IPS-11a (cell line): ENCODE measurements around the gene VWCE.

Experiments
- H3K4me3 ChIP-seq: one replicate; pipeline ENCODE4 v1.5.1; 2013; ENCODE audit warnings: low read depth, low read length, control low read depth

The VWCE gene

GRCh38 chr11:61331651-61332050, 36.5 kb upstream of the VWCE start:
- peak overlapping the region; percentile 90 for H3K4me3 ChIP-seq

GRCh38 chr11:61329871-61330270, 34.8 kb upstream of the VWCE start:
- no peak overlapping the region for H3K4me3 ChIP-seq

- H3K4me3 ChIP-seq = no peak overlapping the region
Observed at GRCh38 chr11:61328351-61328750, 33.2 kb upstream of the VWCE start.

- no peak overlapping the region for H3K4me3 ChIP-seq
Observed at GRCh38 chr11:61327669-61328071, 32.6 kb upstream of the VWCE start.

- H3K4me3 ChIP-seq = no peak overlapping the region
Observed at GRCh38 chr11:61325649-61326414, 30.7 kb upstream of the VWCE start.

GRCh38 chr11:61315260-61315659, 20.1 kb upstream of the VWCE start:
- no peak overlapping the region for H3K4me3 ChIP-seq

GRCh38 chr11:61310749-61311148, 15.6 kb upstream of the VWCE start:
- no peak overlapping the region for H3K4me3 ChIP-seq

- H3K4me3 ChIP-seq = no peak overlapping the region
Observed at GRCh38 chr11:61309739-61310138, 14.6 kb upstream of the VWCE start.

GRCh38 chr11:61309141-61309540, 14.0 kb upstream of the VWCE start:
- H3K4me3 ChIP-seq = no peak overlapping the region

- H3K4me3 ChIP-seq = no peak overlapping the region
Observed at GRCh38 chr11:61307354-61307753, 12.2 kb upstream of the VWCE start.

- H3K4me3 ChIP-seq = no peak overlapping the region
Observed at GRCh38 chr11:61306221-61306620, 11.1 kb upstream of the VWCE start.

GRCh38 chr11:61305417-61305816, 10.3 kb upstream of the VWCE start:
- H3K4me3 ChIP-seq = no peak overlapping the region

GRCh38 chr11:61303725-61304124, 8.6 kb upstream of the VWCE start:
- no peak overlapping the region for H3K4me3 ChIP-seq

GRCh38 chr11:61302550-61302949, 7.4 kb upstream of the VWCE start:
- no peak overlapping the region for H3K4me3 ChIP-seq

- H3K4me3 ChIP-seq = no peak overlapping the region
Observed at GRCh38 chr11:61298663-61299244, 3.6 kb upstream of the VWCE start.

GRCh38 chr11:61297746-61298145, 2.6 kb upstream of the VWCE start:
- no peak overlapping the region for H3K4me3 ChIP-seq

GRCh38 chr11:61297341-61297740, 2.2 kb upstream of the VWCE start:
- no peak overlapping the region for H3K4me3 ChIP-seq

GRCh38 chr11:61295596-61295926, 445 bp upstream of the VWCE start:
- H3K4me3 ChIP-seq = peak overlapping the region; percentile 77

- peak overlapping the region; percentile 77 for H3K4me3 ChIP-seq
Observed at GRCh38 chr11:61293867-61294716, 1.0 kb downstream of the VWCE start.

GRCh38 chr11:61292356-61292755, 2.8 kb downstream of the VWCE start:
- no peak overlapping the region for H3K4me3 ChIP-seq

GRCh38 chr11:61290905-61291690, 4.0 kb downstream of the VWCE start:
- no peak overlapping the region for H3K4me3 ChIP-seq
